Heart left ventricle (tissue), 16 donors: ENCODE data around the gene MRPS14. TPM values are rescaled to one million over a fixed set of nuclear protein-coding genes. Genes with fewer than 3 reads are reported as not detected.

ENCODE experiments used
- ATAC-seq, 4 donors: fragments of 200-7000 bp; cut with Tn5 transposase; one replicate each; pipeline ENCODE4 v1.9.1; 2020 to 2022; ENCODE audit warnings: moderate library complexity in 4 of 4, mild to moderate bottlenecking in 3 of 4, moderate number of reproducible peaks in 1 of 4
- DNase-seq, 5 donors: peaks; one replicate each; pipeline ENCODE4 v3.0.0-alpha.2; 2020
- H3K27ac ChIP-seq, 12 donors: fragments of 200-600 bp; sonication (generic) in 4 of 12; one replicate each; pipeline versions ENCODE4 v1.5.0 to v1.8.0; 2016 to 2022; ENCODE audit warnings: mild to moderate bottlenecking in 2 of 12
- H3K27me3 ChIP-seq, 9 donors: fragments of 200-600 bp; sonication (generic) in 2 of 9; one replicate each; pipeline versions ENCODE4 v1.5.1 to v1.8.0; 2016 to 2022; ENCODE audit warnings: mild to moderate bottlenecking in 3 of 9
- H3K36me3 ChIP-seq, 9 donors: fragments of 200-600 bp; sonication (generic) in 2 of 9; one replicate each; pipeline versions ENCODE4 v1.5.0 to v1.8.0; 2018 to 2022; ENCODE audit warnings: mild to moderate bottlenecking in 2 of 9
- H3K4me1 ChIP-seq, 12 donors: fragments of 200-600 bp; sonication (generic) in 4 of 12; one replicate each; pipeline versions ENCODE4 v1.5.0 to v1.8.0; 2016 to 2022; ENCODE audit warnings: mild to moderate bottlenecking in 3 of 12
- H3K4me3 ChIP-seq, 12 donors: fragments of 200-600 bp; sonication (generic) in 4 of 12; one replicate each; pipeline versions ENCODE4 v1.5.0 to v1.8.0; 2017 to 2022; ENCODE audit warnings: mild to moderate bottlenecking in 9 of 12, moderate library complexity in 4 of 12
- H3K9me3 ChIP-seq, 12 donors: fragments of 200-600 bp; sonication (generic) in 4 of 12; one replicate each; pipeline versions ENCODE4 v1.5.0 to v1.8.0; 2016 to 2022; ENCODE audit warnings: mild to moderate bottlenecking in 1 of 12
- POLR2A ChIP-seq, 2 donors: fragments of 450-650 bp; IDR thresholded peaks; one replicate each; pipeline ENCODE4 v1.6.1; 2017; ENCODE audit warnings: antibody characterized with exemption in 2 of 2, mild to moderate bottlenecking in 2 of 2, moderate library complexity in 2 of 2
- WGBS, 4 donors: extraction: QIAGEN DNeasy Blood & Tissue Kit in 2 of 4; methylation state at CpG; one replicate each; pipeline versions ENCODE4 v1.1.5 to v1.1.7; 2013 to 2018; 5-methylcytosine and 5-hydroxymethylcytosine counted together
- intact Hi-C, 10 donors: fragments of 100-400 bp; cut with DNase I; formaldehyde crosslinking; loops; one replicate each; pipeline versions ENCODE4 v1.11.1 to v1.14.2; 2022
- polyA plus RNA-seq, 2 donors: library from polyadenylated mRNA; stranded (reverse); fragments of 200-250 nt; gene quantifications; one replicate each; pipeline ENCODE4 v1.2.3, GENCODE V29; 2013
- total RNA-seq, 9 donors: library from RNA; depleted of rRNA in 2 of 9; stranded (reverse); fragments of >200 nt in 2 of 9; fragmentation: NEBNext Ultra II Directional in 3 of 9; extraction: Animal tissue kit (Norgen Biotek cat#: 25700) in 3 of 9; gene quantifications; one replicate each; pipeline versions ENCODE4 v1.1.0 to v1.2.4, GENCODE V29; 2016 to 2023
- TF ChIP-seq, protein P1 (sequence below), 12 donors: fragments of 200-600 bp; sonication (generic) in 4 of 12; IDR thresholded peaks; one replicate each; pipeline versions ENCODE4 v1.5.0 to v1.8.0; 2018 to 2022; ENCODE audit warnings: antibody characterized with exemption in 12 of 12, mild to moderate bottlenecking in 5 of 12
- donor health status: ischemic (EF 13 %, LVEDD 7.1; RV severe dilation, severe dysfunction).
- donor health status: healthy with polysubstance abuse.
- donor health status: DM: no; HTN: yes; CAD: no.
- donor health status: DM: no; HTN: no; CAD: no.
- donor health status: ischemic (EF 25% LVEDD 6.9; RV normal size, moderate dysfunction).
- donor health status: ischemic (EF 25% LVEDD 5.7; RV mildly dilated, moderate dysfunction).
- donor health status: healthy.
- donor health status: DM: yes; HTN: yes; CAD: no.
- donor health status: ischemic (EF 35%, LVEDD 5.7; RV mildly dilated, moderate dysfunction).
- donor health status: nonischemic (EF 11% LVEDD 7.7; RV severe dilation, severe dysfunction).
- donor health status: DM: yes; HTN: yes; CAD: no.
- donor health status: PGD.
- donor health status: ischemic (EF 29% LVEDD 5.4; RV normal size, mild dysfunction).
- donor health status: nonischemic (EF 23%, LVEDD 6.1; RV moderate dilation, normal function).

Gene MRPS14
- total and polyA plus RNA-seq, 11 donors, result 12.4 to 27.0 (median 22.7) TPM

DNA sequence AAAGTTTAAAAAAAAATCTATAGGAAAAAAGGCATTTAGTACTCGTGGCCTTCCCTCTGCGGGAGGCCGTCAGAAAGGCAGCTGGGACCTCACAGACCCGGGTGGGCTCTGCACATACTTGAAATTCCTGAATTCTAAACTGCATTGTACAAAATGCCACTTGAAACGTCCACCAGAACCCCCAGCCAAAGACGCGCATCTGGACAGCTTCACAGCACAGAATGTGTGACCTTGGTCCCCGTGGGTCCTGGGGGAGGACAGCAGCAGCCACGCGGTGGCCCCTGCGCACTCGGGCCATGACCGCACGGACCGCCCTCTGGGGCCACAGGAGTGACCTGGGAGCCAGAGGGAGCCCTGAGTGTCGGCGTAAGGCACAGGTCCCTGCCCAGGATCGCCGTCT, 20.6 kb upstream of the MRPS14 start:
- no peaks in the 10 kb centered on the region for H3K4me1 ChIP-seq
- DNase-seq (no peak), ATAC-seq (no peak)
- no peak overlapping the region for H3K4me3 ChIP-seq
- intact Hi-C loops, result no loop called here
- H3K9me3 ChIP-seq, result no peaks in the 10 kb centered on the region
- peaks cover 0 to 5% (median 0%) of the 10 kb centered on the region in 9 donors for H3K27me3 ChIP-seq
- whole genome bisulfite sequencing, 4 donors, result 47 to 53% (median 51%) methylated on average over 12 to 19 of the region's 19 CpGs
- H3K27ac ChIP-seq, result no peak overlapping the region
- H3K36me3 ChIP-seq, result no peaks in the 10 kb centered on the region
- no peak for TF ChIP-seq POLR2A (IDR thresholded peaks at IDR 0.05)
- TF ChIP-seq, protein P1, sequence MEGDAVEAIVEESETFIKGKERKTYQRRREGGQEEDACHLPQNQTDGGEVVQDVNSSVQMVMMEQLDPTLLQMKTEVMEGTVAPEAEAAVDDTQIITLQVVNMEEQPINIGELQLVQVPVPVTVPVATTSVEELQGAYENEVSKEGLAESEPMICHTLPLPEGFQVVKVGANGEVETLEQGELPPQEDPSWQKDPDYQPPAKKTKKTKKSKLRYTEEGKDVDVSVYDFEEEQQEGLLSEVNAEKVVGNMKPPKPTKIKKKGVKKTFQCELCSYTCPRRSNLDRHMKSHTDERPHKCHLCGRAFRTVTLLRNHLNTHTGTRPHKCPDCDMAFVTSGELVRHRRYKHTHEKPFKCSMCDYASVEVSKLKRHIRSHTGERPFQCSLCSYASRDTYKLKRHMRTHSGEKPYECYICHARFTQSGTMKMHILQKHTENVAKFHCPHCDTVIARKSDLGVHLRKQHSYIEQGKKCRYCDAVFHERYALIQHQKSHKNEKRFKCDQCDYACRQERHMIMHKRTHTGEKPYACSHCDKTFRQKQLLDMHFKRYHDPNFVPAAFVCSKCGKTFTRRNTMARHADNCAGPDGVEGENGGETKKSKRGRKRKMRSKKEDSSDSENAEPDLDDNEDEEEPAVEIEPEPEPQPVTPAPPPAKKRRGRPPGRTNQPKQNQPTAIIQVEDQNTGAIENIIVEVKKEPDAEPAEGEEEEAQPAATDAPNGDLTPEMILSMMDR (IDR thresholded peaks at IDR 0.05), result no peak

DNA sequence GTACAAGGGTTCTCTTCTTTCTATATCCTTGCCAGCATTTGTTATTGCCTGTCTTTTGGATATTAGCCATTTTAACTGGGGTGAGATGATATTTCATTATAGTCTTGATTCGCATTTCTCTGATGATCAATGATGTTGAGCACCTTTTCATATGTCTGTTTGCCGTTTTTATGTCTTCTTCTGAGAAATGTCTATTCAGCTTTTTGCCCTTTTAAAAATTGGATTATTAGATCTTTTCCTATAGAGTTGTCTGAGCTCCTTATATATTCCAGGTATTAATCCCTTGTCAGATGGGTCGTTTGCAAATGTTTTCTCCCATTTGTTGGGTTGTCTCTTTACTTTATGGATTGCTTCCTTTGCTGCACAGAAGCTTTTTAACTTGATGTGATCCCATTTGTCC, 19.4 kb upstream of the MRPS14 start:
- H3K27ac ChIP-seq, result no peak overlapping the region
- 78 to 82% (median 80%) methylated on average over 3 of the region's 3 CpGs for WGBS, 4 donors
- ATAC-seq (no peak), DNase-seq (no peak)
- H3K4me1 ChIP-seq, result no peaks in the 10 kb centered on the region
- no peak overlapping the region for H3K4me3 ChIP-seq
- intact Hi-C loops, result no loop called here
- no peak for TF ChIP-seq POLR2A (IDR thresholded peaks at IDR 0.05)
- TF ChIP-seq, protein P1 (IDR thresholded peaks at IDR 0.05), result no peak
- H3K9me3 ChIP-seq, result no peaks in the 10 kb centered on the region
- H3K27me3 ChIP-seq, result peaks cover 0 to 4% (median 0%) of the 10 kb centered on the region in 9 donors
- no peaks in the 10 kb centered on the region for H3K36me3 ChIP-seq

DNA sequence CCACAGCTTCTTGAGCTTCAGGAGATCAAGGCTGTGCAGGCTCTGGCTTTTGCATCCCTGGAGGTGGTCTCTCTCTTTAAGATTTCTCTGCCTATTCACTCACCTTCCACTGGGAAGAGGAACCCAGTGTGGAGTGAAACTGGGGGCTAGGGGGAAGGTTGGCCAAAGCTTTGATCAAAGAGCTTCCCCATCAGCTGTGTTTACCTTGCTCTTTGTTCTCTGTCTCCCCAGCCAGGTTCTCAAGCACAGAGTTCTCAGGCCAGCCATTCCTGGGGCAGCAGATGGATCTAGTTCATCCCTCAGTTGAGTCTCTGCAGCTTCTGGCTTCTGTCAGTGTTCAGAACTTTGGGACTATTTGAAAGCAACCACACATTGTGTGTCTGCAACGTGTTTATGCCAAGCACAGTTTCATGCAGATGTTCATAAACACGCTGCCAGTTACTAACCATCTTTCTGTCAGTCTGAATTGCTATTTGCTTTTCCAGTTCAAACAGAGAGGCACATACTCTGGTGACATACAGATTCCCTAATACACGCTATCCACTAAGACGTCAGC, 17.2 kb upstream of the MRPS14 start:
- WGBS, 4 donors, result 66 to 79% (median 77%) methylated on average over 4 of the region's 4 CpGs
- H3K4me3 ChIP-seq, result no peak overlapping the region
- intact Hi-C loops, result no loop called here
- peaks cover 0 to 4% (median 0%) of the 10 kb centered on the region in 9 donors for H3K27me3 ChIP-seq
- no peak for DNase-seq
- H3K4me1 ChIP-seq, result no peaks in the 10 kb centered on the region
- H3K36me3 ChIP-seq, result no peaks in the 10 kb centered on the region
- H3K27ac ChIP-seq, result no peak overlapping the region
- TF ChIP-seq, protein P1 (IDR thresholded peaks at IDR 0.05), result no peak
- TF ChIP-seq POLR2A (IDR thresholded peaks at IDR 0.05), result no peak
- H3K9me3 ChIP-seq, result no peaks in the 10 kb centered on the region
- ATAC-seq, result no peak

DNA sequence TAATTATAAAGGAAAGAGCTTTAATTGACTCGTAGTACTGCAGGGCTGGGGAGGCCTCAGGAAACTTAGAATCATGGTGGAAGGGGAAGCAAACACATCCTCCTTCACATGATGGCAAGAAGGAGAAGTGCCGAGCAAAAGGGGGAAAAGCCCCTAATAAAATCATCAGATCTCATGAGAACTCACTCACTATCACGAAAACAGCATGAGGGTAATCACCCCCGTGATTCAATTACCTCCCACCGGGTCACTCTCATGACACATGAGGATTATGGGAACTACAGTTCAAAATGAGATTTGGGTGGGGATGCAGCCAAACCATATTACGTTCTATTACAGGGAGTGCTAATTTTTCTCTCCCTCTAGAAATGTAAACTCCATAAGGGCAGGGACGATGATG, 14.2 kb upstream of the MRPS14 start:
- Histone ChIP-seq H3K9me3 (no peaks in the 10 kb centered on the region), H3K27ac (no peak overlapping the region), H3K4me3 (no peak overlapping the region), H3K4me1 (no peaks in the 10 kb centered on the region), H3K27me3 (no peaks in the 10 kb centered on the region), H3K36me3 (no peaks in the 10 kb centered on the region)
- intact Hi-C loops, result loop anchor here in 2 of 10 donors (10.0 kb wide), 1 partner anchor 277 kb away; no protein-coding TSS in a partner anchor
- ATAC-seq (no peak), DNase-seq (no peak)
- WGBS, 4 donors, result 55 to 66% (median 60%) methylated on average over 7 of the region's 7 CpGs
- TF ChIP-seq, protein P1 (IDR thresholded peaks at IDR 0.05), result no peak
- no peak for TF ChIP-seq POLR2A (IDR thresholded peaks at IDR 0.05)
